A549 (cell line): ENCODE data around the gene KNDC1.

ENCODE experiments used
- CHD2 ChIP-seq: fragments of 150-350 bp; IDR thresholded peaks from 2 replicates; pipeline ENCODE4 v1.6.1; 2014; ENCODE audit warnings: low read length; ENCODE audit not compliant: partially characterized antibody
- CTCF ChIP-seq: fragments of >200 bp; sonication (Bioruptor Twin); formaldehyde crosslinking; IDR thresholded peaks from 3 replicates; pipeline ENCODE4 v1.5.1; 2016
- HOXA7 ChIP-seq: fragments of 250-450 bp; sonication (Bioruptor Pico); IDR thresholded peaks from 2 replicates; pipeline ENCODE4 v1.5.0; 2020; ENCODE audit warnings: mild to moderate bottlenecking, moderate library complexity

DNA sequence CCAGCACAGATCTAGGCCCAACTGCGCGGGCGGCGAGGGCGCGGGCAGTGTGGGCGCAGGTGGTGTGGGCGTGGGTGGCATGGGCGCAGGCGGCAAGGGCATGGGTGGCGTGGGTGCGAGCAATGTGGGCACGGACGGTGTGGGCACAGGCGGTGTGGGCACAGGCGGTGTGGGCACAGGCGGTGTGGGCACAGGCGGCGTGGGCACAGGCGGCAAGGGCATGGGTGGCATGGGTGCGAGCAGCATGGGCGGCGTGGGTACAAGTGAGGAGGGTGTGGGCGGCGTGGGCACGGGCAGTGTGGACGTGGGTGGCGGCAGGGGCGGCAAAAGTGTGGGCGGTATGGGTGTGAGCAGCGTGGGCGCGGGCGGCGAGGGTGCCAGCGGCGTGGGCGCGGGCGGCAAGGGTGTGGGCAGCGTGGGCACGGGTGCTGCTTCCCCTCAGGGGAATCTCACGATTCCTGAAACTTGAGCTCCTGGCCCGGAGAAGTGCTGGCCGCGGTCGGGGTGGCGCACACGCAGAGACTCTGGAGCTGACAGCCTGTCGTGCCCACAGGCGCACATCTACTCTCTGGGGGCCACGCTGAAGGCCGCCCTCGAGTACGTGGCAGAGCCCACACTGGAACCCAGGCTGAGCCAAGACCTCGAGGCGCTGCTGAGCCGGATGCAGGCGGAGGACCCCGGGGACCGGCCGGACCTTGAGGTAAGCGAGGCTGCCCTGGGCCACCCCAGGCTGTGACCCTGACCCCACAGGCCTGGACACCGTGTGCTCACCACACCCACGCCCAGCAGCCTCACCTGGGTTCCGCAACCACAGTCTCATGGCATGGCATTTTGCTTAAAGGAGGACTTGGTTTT is 23.0 kb downstream of the KNDC1 start:
- TF ChIP-seq CTCF (no peak), CHD2 (no peak), HOXA7 (no peak)
